Parathyroid adenoma (tissue), 2 donors: ENCODE results near the gene PAWR.

Source experiments
- H2AFZ ChIP-seq: fragments of 300-600 bp; sonication (generic); one replicate; pipeline ENCODE4 v1.7.0; 2017; ENCODE audit warnings: antibody characterized with exemption, mild to moderate bottlenecking
- H3K27ac ChIP-seq: fragments of 300-600 bp; sonication (generic); one replicate; pipeline ENCODE4 v1.7.0; 2017
- H3K27me3 ChIP-seq: fragments of 300-600 bp; sonication (generic); one replicate; pipeline ENCODE4 v1.7.0; 2017; ENCODE audit warnings: low read length; ENCODE audit not compliant: control insufficient read depth, insufficient read depth
- H3K36me3 ChIP-seq: fragments of 300-600 bp; sonication (generic); one replicate; pipeline ENCODE4 v1.7.0; 2017; ENCODE audit warnings: low read length; ENCODE audit not compliant: control insufficient read depth, insufficient read depth
- H3K4me1 ChIP-seq: fragments of 300-600 bp; sonication (generic); one replicate; pipeline ENCODE4 v1.7.0; 2017; ENCODE audit warnings: control low read depth
- H3K4me2 ChIP-seq: fragments of 300-600 bp; sonication (generic); one replicate; pipeline ENCODE4 v1.7.0; 2017; ENCODE audit warnings: low read length
- H3K4me3 ChIP-seq: fragments of 300-600 bp; sonication (generic); one replicate; pipeline ENCODE4 v1.7.0; 2017; ENCODE audit warnings: low read depth, low read length
- H3K79me2 ChIP-seq: fragments of 300-600 bp; sonication (generic); one replicate; pipeline ENCODE4 v1.7.0; 2017; ENCODE audit warnings: control low read depth
- H3K9ac ChIP-seq: fragments of 300-600 bp; sonication (generic); one replicate; pipeline ENCODE4 v1.7.0; 2017; ENCODE audit warnings: mild to moderate bottlenecking
- H3K9me3 ChIP-seq: fragments of 300-600 bp; sonication (generic); one replicate; pipeline ENCODE4 v1.7.0; 2017; ENCODE audit warnings: low read length; ENCODE audit not compliant: control insufficient read depth
- TF ChIP-seq, protein P1 (sequence below): fragments of 300-600 bp; sonication (generic); IDR thresholded peaks from one replicate; pipeline ENCODE4 v1.7.0; 2017; ENCODE audit warnings: antibody characterized with exemption, mild to moderate bottlenecking
- donor health status: primary hyperparathyroidism.

PAWR gene

GRCh38 chr12:79645235-79645630 lies 45.5 kb downstream of the PAWR start:
- no peak overlapping the region for H2AFZ ChIP-seq
- no peak overlapping the region for H3K4me3 ChIP-seq
- peaks cover 10% of the 10 kb centered on the region for H3K4me1 ChIP-seq
- no peaks in the 10 kb centered on the region for H3K9me3 ChIP-seq
- H3K79me2 ChIP-seq, result peaks cover 33% of the 10 kb centered on the region
- H3K27ac ChIP-seq, result no peak overlapping the region
- TF ChIP-seq, protein P1, sequence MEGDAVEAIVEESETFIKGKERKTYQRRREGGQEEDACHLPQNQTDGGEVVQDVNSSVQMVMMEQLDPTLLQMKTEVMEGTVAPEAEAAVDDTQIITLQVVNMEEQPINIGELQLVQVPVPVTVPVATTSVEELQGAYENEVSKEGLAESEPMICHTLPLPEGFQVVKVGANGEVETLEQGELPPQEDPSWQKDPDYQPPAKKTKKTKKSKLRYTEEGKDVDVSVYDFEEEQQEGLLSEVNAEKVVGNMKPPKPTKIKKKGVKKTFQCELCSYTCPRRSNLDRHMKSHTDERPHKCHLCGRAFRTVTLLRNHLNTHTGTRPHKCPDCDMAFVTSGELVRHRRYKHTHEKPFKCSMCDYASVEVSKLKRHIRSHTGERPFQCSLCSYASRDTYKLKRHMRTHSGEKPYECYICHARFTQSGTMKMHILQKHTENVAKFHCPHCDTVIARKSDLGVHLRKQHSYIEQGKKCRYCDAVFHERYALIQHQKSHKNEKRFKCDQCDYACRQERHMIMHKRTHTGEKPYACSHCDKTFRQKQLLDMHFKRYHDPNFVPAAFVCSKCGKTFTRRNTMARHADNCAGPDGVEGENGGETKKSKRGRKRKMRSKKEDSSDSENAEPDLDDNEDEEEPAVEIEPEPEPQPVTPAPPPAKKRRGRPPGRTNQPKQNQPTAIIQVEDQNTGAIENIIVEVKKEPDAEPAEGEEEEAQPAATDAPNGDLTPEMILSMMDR, result no peak
- H3K9ac ChIP-seq, result no peak overlapping the region
- H3K4me2 ChIP-seq, result no peak overlapping the region
- no peaks in the 10 kb centered on the region for H3K36me3 ChIP-seq
- H3K27me3 ChIP-seq, result no peaks in the 10 kb centered on the region

- no peak overlapping the region for H3K27ac ChIP-seq
- H3K4me1 ChIP-seq, result peaks cover 10% of the 10 kb centered on the region
- TF ChIP-seq, protein P1, result no peak
- no peak overlapping the region for H3K4me3 ChIP-seq
- H3K79me2 ChIP-seq, result peaks cover 33% of the 10 kb centered on the region
- H2AFZ ChIP-seq, result no peak overlapping the region
- no peak overlapping the region for H3K9ac ChIP-seq
- H3K36me3 ChIP-seq, result no peaks in the 10 kb centered on the region
- H3K9me3 ChIP-seq, result no peaks in the 10 kb centered on the region
- no peaks in the 10 kb centered on the region for H3K27me3 ChIP-seq
- H3K4me2 ChIP-seq, result no peak overlapping the region
Measured at GRCh38 chr12:79644274-79645234, 46.2 kb downstream of the PAWR start.

DNA sequence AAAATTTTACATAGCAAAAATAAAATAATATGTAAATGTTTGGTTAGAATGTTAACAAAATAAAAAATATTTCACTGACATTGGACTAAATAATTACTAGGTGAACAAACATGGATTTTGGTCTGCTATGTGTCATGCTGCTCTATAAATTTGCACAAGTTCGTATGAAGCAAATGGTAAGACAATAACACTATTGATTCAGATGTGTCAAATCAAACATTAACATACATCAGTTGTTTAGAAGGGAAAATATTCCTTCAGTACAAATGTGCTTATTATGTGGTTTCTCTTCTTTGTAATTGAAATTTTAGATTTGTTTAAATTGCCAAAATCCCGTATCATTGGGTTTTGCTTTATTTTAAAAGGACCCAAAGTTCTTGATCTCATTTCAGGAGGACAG lies 46.9 kb downstream of the PAWR start:
- TF ChIP-seq, protein P1, result no peak
- Histone ChIP-seq H3K9me3 (no peaks in the 10 kb centered on the region), H3K79me2 (peaks cover 30% of the 10 kb centered on the region), H3K36me3 (no peaks in the 10 kb centered on the region), H3K4me2 (no peak overlapping the region), H2AFZ (no peak overlapping the region), H3K4me1 (peaks cover 10% of the 10 kb centered on the region), H3K4me3 (no peak overlapping the region), H3K27me3 (no peaks in the 10 kb centered on the region), H3K9ac (no peak overlapping the region), H3K27ac (no peak overlapping the region)

DNA sequence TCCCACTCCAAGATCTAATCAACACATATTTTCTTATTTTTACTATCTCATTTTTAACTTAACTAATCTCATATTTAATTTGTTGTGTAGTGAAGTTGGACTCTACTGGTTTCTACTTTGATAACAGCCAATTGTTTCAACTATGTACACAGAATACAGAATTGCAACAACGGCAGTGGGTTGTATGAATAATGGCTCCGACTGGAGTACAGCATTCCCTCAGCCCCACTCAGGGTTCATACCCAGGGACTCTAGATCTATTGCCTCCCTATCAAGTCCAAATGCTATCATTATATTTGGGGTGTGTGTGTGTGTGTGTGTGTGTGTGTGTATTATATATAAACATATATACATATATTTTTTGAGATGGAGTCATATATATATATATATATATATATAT lies 52.3 kb downstream of the PAWR start:
- TF ChIP-seq, protein P1, result no peak
- H3K9me3 ChIP-seq, result no peaks in the 10 kb centered on the region

DNA sequence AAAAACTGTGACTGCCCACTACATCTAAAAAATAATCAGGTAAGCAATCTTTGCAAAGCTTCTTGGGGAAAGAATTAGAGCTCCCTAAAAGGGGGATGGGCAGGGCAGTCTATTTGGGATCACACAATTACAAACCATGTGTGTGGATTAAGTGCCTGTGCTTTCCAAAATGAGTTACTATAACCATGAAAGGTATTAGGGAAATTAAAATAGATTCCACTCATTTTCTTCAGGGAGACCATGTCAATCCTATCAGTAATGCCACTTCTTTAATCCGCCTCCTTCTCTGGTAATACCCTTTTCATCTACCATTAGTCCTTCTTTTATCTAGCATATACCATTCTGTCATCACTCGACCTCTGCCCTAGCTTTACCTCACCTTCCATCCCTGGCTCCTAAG lies 53.7 kb downstream of the PAWR start:
- H3K9me3 ChIP-seq, result no peaks in the 10 kb centered on the region

More for the DNA sequence above, 52.3 kb downstream of the PAWR start:
- H3K4me3 ChIP-seq, result no peak overlapping the region
- no peaks in the 10 kb centered on the region for H3K36me3 ChIP-seq
- H3K79me2 ChIP-seq, result peaks cover 21% of the 10 kb centered on the region
- H3K27me3 ChIP-seq, result no peaks in the 10 kb centered on the region
- no peak overlapping the region for H3K4me2 ChIP-seq
- H2AFZ ChIP-seq, result no peak overlapping the region
- no peak overlapping the region for H3K9ac ChIP-seq
- H3K4me1 ChIP-seq, result peaks cover 12% of the 10 kb centered on the region
- no peak overlapping the region for H3K27ac ChIP-seq

More for the DNA sequence above, 53.7 kb downstream of the PAWR start:
- H3K79me2 ChIP-seq, result peaks cover 25% of the 10 kb centered on the region
- H3K4me3 ChIP-seq, result no peak overlapping the region
- TF ChIP-seq, protein P1, result no peak
- H3K4me2 ChIP-seq, result no peak overlapping the region
- H3K36me3 ChIP-seq, result no peaks in the 10 kb centered on the region
- H3K9ac ChIP-seq, result no peak overlapping the region
- H3K27ac ChIP-seq, result no peak overlapping the region
- no peaks in the 10 kb centered on the region for H3K27me3 ChIP-seq
- no peak overlapping the region for H2AFZ ChIP-seq
- peaks cover 8% of the 10 kb centered on the region for H3K4me1 ChIP-seq
